ENCODE results near the gene RNASE4.

Gene RNASE4

DNA sequence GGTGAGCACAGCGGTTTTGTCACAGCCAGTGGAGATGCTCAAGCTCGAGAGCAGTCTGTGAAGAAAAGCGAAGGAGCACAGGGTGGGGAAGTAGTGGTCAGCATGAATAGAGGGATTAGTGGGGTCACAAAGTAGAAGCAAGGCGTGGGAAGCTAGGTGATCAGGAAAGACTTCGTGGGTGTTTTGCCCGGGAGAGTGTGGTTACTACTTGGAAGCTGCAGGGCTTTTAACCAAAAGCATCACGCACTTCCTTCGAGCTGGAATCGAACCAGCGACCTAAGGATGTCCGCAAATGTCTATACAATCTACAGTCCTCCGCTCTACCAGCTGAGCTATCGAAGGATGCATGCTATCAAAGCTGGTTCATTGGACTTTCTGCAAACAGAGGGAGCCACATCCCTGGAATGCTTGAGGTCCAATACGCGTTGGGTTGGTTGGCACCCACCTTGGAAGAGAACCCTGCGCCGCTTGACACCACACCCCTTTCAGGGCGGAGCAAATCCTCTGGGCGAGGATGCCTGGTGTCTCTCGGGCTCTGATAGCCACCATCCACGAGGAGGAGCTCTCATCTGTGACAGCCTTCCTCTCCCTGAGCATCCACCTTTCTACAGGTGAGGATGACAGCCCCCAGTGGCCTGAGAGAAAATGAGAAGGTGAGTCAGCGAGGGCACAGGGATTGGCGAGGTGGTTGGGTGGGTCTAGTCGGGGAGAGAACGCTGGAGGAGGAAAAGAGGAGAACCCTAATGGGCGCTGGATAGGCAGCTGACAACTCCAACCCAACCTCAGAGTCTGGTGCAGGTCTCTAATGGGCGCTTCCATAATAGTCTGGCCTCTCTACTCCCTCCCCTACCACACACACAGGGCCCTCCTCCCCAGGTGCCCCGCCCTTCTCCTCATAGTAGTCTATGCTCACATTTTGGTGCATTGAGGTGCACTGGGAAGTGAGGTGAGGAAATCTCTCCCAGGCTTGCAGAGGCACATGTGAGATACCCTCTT is 26.8 kb upstream of the RNASE4 start:
- H3K27ac ChIP-seq = no peak overlapping the region
- no peaks in the 10 kb centered on the region for H3K36me3 ChIP-seq (ENCODE audit: control insufficient read depth, insufficient read depth, low read length)
- TF ChIP-seq, protein P1, sequence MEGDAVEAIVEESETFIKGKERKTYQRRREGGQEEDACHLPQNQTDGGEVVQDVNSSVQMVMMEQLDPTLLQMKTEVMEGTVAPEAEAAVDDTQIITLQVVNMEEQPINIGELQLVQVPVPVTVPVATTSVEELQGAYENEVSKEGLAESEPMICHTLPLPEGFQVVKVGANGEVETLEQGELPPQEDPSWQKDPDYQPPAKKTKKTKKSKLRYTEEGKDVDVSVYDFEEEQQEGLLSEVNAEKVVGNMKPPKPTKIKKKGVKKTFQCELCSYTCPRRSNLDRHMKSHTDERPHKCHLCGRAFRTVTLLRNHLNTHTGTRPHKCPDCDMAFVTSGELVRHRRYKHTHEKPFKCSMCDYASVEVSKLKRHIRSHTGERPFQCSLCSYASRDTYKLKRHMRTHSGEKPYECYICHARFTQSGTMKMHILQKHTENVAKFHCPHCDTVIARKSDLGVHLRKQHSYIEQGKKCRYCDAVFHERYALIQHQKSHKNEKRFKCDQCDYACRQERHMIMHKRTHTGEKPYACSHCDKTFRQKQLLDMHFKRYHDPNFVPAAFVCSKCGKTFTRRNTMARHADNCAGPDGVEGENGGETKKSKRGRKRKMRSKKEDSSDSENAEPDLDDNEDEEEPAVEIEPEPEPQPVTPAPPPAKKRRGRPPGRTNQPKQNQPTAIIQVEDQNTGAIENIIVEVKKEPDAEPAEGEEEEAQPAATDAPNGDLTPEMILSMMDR (IDR thresholded peaks at IDR 0.05) = peak; percentile 36
- no peaks in the 10 kb centered on the region for H3K9me3 ChIP-seq (ENCODE audit: control insufficient read depth, low read length)
- H2AFZ ChIP-seq = peak overlapping the region; percentile 38
- H3K27me3 ChIP-seq (ENCODE audit: control insufficient read depth, insufficient read depth, low read length) = peaks cover 7% of the 10 kb centered on the region
- H3K4me3 ChIP-seq (ENCODE audit: low read depth, low read length) = no peak overlapping the region
- H3K4me2 ChIP-seq (ENCODE audit: low read length) = no peak overlapping the region
- no peaks in the 10 kb centered on the region for H3K79me2 ChIP-seq
- no peaks in the 10 kb centered on the region for H3K4me1 ChIP-seq
- no peak overlapping the region for H3K9ac ChIP-seq

DNA sequence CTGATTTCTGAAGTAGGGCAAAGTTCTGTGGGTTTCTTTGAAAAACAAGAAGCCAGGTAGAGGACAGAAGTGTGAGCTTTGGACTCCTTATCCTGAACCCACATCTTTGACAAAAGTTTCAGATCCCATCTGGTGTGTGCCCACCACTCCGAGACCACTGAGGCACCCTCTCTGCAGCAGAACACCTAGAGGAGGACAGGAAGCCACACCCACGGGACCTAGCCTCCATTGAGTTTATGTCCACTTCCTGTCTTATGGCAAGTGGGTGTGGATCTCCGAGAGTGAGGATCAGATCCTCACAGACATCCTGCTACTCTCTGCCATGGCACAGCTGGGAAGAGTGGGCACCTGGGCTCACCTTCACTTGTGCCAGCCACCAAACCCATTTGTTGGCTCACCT is 26.1 kb upstream of the RNASE4 start:
- Histone ChIP-seq H3K27me3 (ENCODE audit: control insufficient read depth, insufficient read depth, low read length) (peaks cover 5% of the 10 kb centered on the region), H3K4me2 (ENCODE audit: low read length) (no peak overlapping the region)
- TF ChIP-seq, protein P1 (IDR thresholded peaks at IDR 0.05) = no peak

DNA sequence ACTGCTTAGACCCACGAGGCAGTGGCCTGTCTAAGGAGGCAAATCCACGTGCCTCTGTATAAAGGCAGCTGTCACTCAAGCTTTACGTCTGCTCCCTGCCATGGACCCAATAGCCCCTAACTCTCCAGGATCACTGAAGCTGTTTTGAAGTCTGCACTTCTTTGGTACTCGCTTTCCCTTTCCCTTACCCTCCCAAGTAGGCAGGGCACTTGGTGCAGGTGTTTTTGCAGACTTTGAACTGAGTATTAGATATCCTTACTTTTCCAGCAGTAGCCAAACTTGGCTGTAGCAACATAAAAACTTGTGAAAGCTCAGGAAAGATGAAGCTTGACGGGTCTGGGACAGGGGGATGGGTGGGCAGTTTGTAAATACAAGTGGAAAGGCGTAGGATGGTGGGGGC is 25.0 kb upstream of the RNASE4 start:
- Histone ChIP-seq H3K27me3 (ENCODE audit: control insufficient read depth, insufficient read depth, low read length) (peaks cover 3% of the 10 kb centered on the region), H3K27ac (no peak overlapping the region), H3K9ac (no peak overlapping the region)

More for the DNA sequence above, 26.1 kb upstream of the RNASE4 start:
- Histone ChIP-seq H3K79me2 (no peaks in the 10 kb centered on the region), H3K27ac (no peak overlapping the region), H2AFZ (no peak overlapping the region), H3K4me1 (no peaks in the 10 kb centered on the region), H3K4me3 (ENCODE audit: low read depth, low read length) (no peak overlapping the region), H3K9ac (no peak overlapping the region), H3K9me3 (ENCODE audit: control insufficient read depth, low read length) (no peaks in the 10 kb centered on the region), H3K36me3 (ENCODE audit: control insufficient read depth, insufficient read depth, low read length) (no peaks in the 10 kb centered on the region)

DNA sequence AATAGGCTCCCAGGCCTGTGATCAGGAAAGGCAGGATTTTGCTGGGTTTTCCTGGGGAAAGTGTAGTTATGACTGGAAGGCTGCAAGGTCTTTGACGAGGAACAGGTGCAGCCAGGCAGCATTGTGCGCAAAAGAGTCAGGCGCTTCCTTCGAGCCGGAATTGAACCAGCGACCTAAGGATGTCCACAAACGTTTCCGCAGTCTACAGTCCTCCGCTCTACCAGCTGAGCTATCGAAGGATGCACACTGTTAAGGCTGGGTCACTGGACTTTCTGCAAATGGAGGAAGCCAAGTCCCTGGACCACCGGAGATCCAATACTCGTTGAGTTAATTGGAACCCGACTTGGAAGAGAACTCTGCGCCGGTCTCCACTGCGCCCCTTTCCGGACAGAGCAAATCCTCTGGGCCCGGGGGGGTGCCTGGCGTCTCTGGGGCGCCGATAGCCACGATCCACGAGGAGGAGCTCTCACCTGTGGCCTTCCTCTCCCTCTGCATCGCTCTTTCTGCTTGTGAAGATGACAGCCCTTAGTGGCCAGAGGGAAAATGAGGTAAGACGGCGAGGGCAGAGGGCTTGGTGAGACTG is 24.5 kb upstream of the RNASE4 start:
- H3K9ac ChIP-seq = no peak overlapping the region
- TF ChIP-seq, protein P1 (IDR thresholded peaks at IDR 0.05) = no peak
- no peak overlapping the region for H3K27ac ChIP-seq
- H3K4me1 ChIP-seq = no peaks in the 10 kb centered on the region
- no peak overlapping the region for H2AFZ ChIP-seq
- H3K4me3 ChIP-seq (ENCODE audit: low read depth, low read length) = no peak overlapping the region
- no peak overlapping the region for H3K4me2 ChIP-seq (ENCODE audit: low read length)
- peaks cover 3% of the 10 kb centered on the region for H3K27me3 ChIP-seq (ENCODE audit: control insufficient read depth, insufficient read depth, low read length)
- no peaks in the 10 kb centered on the region for H3K79me2 ChIP-seq
- H3K36me3 ChIP-seq (ENCODE audit: control insufficient read depth, insufficient read depth, low read length) = no peaks in the 10 kb centered on the region
- no peaks in the 10 kb centered on the region for H3K9me3 ChIP-seq (ENCODE audit: control insufficient read depth, low read length)

More for the DNA sequence above, 25.0 kb upstream of the RNASE4 start:
- H3K9me3 ChIP-seq (ENCODE audit: control insufficient read depth, low read length) = no peaks in the 10 kb centered on the region
- no peak overlapping the region for H3K4me3 ChIP-seq (ENCODE audit: low read depth, low read length)
- no peaks in the 10 kb centered on the region for H3K4me1 ChIP-seq
- TF ChIP-seq, protein P1 (IDR thresholded peaks at IDR 0.05) = no peak
- no peaks in the 10 kb centered on the region for H3K36me3 ChIP-seq (ENCODE audit: control insufficient read depth, insufficient read depth, low read length)
- H3K4me2 ChIP-seq (ENCODE audit: low read length) = no peak overlapping the region
- no peaks in the 10 kb centered on the region for H3K79me2 ChIP-seq
- H2AFZ ChIP-seq = no peak overlapping the region

All from parathyroid adenoma (tissue), 2 donors.